ENCODE results near the gene SPATA13.
"Not testable (repeated sequence)": the region's sequence is repeated elsewhere in the genome, so short reads cannot be mapped to it uniquely, and the experiment has no call there.

SPATA13 gene

GRCh38 chr13:24202215-24202614, 41.7 kb downstream of the SPATA13 start:
- no peak for DNase-seq

GRCh38 chr13:24203273-24203672, 42.8 kb downstream of the SPATA13 start:
- DNase-seq = no peak

- no peak for DNase-seq
These were observed 43.3 kb downstream of the SPATA13 start for GRCh38 chr13:24203811-24204210.

GRCh38 chr13:24205076-24205475, 44.6 kb downstream of the SPATA13 start:
- DNase-seq = not testable (repeated sequence)

- DNase-seq = no peak
These were observed 47.5 kb downstream of the SPATA13 start for GRCh38 chr13:24207841-24208667.

- DNase-seq = no peak
These were observed 48.6 kb downstream of the SPATA13 start for GRCh38 chr13:24209138-24209537.

GRCh38 chr13:24212254-24212653, 51.7 kb downstream of the SPATA13 start:
- DNase-seq = no peak

- no peak for DNase-seq
These were observed 52.2 kb downstream of the SPATA13 start for GRCh38 chr13:24212674-24213073.

- no peak for DNase-seq
These were observed 53.4 kb downstream of the SPATA13 start for GRCh38 chr13:24213932-24214331.

GRCh38 chr13:24214528-24214927, 54.0 kb downstream of the SPATA13 start:
- no peak for DNase-seq

- no peak for DNase-seq
These were observed 54.6 kb downstream of the SPATA13 start for GRCh38 chr13:24215126-24215525.

- DNase-seq = no peak
These were observed 55.2 kb downstream of the SPATA13 start for GRCh38 chr13:24215732-24216131.

- DNase-seq = no peak
These were observed 55.7 kb downstream of the SPATA13 start for GRCh38 chr13:24216176-24216575.

- not testable (repeated sequence) for DNase-seq
These were observed 56.3 kb downstream of the SPATA13 start for GRCh38 chr13:24216779-24217178.

- DNase-seq = no peak
These were observed 57.2 kb downstream of the SPATA13 start for GRCh38 chr13:24217601-24218281.

GRCh38 chr13:24218338-24218737, 57.8 kb downstream of the SPATA13 start:
- no peak for DNase-seq

GRCh38 chr13:24218977-24219376, 58.5 kb downstream of the SPATA13 start:
- no peak for DNase-seq

- no peak for DNase-seq
These were observed 59.7 kb downstream of the SPATA13 start for GRCh38 chr13:24220086-24220703.

- DNase-seq = no peak
These were observed 60.5 kb downstream of the SPATA13 start for GRCh38 chr13:24221007-24221406.

GRCh38 chr13:24222756-24223155, 62.2 kb downstream of the SPATA13 start:
- no peak for DNase-seq

- no peak for DNase-seq
These were observed 63.1 kb downstream of the SPATA13 start for GRCh38 chr13:24223341-24224231.

GRCh38 chr13:24224232-24224680, 63.7 kb downstream of the SPATA13 start:
- DNase-seq = no peak

- DNase-seq = no peak
These were observed 64.5 kb downstream of the SPATA13 start for GRCh38 chr13:24225062-24225461.

All from activated naive CD4-positive, alpha-beta T cell (primary cell).